Stimulated activated naive B cell treated with anti-CD40 and anti-IgM and Interleukin-4, amounts not matched to agents 10 μg/mL and 1 μg/mL and 100 μg/mL, for 72 hours (primary cell): ENCODE results near the gene SAFB2.

Source experiments
- ATAC-seq, 2 donors: fragments of 150-1000 bp; cut with Tn5 transposase; replicated peaks; 2 replicates each; pipeline ENCODE4 v1.10.0; 2021; ENCODE audit warnings: moderate library complexity in 1 of 2
- DNase-seq: peaks from one replicate; pipeline ENCODE4 v3.0.0; 2021
- H3K27ac Mint-ChIP-seq: one replicate; pipeline ENCODE4 v1.8.0; 2022; ENCODE audit warnings: mild to moderate bottlenecking, mixed read lengths
- H3K27me3 Mint-ChIP-seq, 2 donors: one replicate each; pipeline ENCODE4 v1.8.0; 2022; ENCODE audit warnings: mixed read lengths in 2 of 2
- H3K36me3 Mint-ChIP-seq, 2 donors: one replicate each; pipeline ENCODE4 v1.8.0; 2022; ENCODE audit warnings: mixed read lengths in 2 of 2, mild to moderate bottlenecking in 1 of 2
- H3K4me1 Mint-ChIP-seq, 2 donors: one replicate each; pipeline ENCODE4 v1.8.0; 2022; ENCODE audit warnings: mixed read lengths in 2 of 2, mild to moderate bottlenecking in 1 of 2
- H3K4me3 Mint-ChIP-seq, 2 donors: one replicate each; pipeline ENCODE4 v1.8.0; 2022; ENCODE audit warnings: mild to moderate bottlenecking in 2 of 2, mixed read lengths in 2 of 2, moderate library complexity in 1 of 2
- H3K9me3 Mint-ChIP-seq, 2 donors: one replicate each; pipeline ENCODE4 v1.8.0; 2022; ENCODE audit warnings: mixed read lengths in 2 of 2, mild to moderate bottlenecking in 1 of 2

Gene SAFB2

GRCh38 chr19:5622465-5623396 lies at the start of gene SAFB2, which contains the start of gene SAFB:
TSS of gene SAFB2 (minus strand) at chr19:5622776. CDS start at chr19:5622715, 61 bp downstream.
TSS of gene SAFB (plus strand) at chr19:5623083. CDS start at chr19:5623206, 123 bp downstream.
- DNase-seq (peak; percentile 100), ATAC-seq (peak; percentile 84 to 90)
- Mint-ChIP-seq H3K9me3 (no peaks in the 10 kb centered on the region), H3K36me3 (peaks cover 51 to 64% of the 10 kb centered on the region in 2 donors), H3K4me1 (peaks cover 38 to 77% of the 10 kb centered on the region in 2 donors), H3K27me3 (no peaks in the 10 kb centered on the region), H3K4me3 (peak within 1 kb of the TSS; percentile 100), H3K27ac (peak within 1 kb of the TSS; percentile 100)

GRCh38 chr19:5671600-5671999 lies 49.0 kb upstream of the SAFB2 start:
- Mint-ChIP-seq H3K4me1 (peaks cover 4 to 10% of the 10 kb centered on the region in 2 donors), H3K27ac (peak overlapping the region; percentile 57), H3K9me3 (peaks cover 0 to 2% of the 10 kb centered on the region in 2 donors), H3K36me3 (peaks cover 45 to 65% of the 10 kb centered on the region in 2 donors), H3K4me3 (no peak overlapping the region), H3K27me3 (no peaks in the 10 kb centered on the region)
- DNase-seq (no peak), ATAC-seq (no peak)

DNA sequence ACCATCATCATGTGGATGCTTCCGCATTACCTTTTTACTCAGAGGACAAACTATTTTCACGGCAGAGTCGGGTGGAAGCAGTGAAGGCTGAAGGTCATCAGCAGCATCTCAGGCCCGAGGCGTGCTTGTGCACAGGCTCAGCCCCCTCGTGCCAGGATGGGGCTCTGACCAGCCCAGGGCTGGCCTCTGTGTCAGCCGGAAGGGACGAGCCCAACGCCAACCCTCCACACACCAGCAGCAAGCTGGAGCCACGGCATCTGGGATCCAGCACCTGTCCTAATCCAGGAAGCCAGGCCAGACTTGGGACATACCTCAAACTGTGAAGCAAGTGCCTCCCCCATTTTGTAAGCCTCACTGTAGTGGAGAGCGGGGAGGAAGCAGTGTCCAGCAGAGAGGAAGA lies 46.6 kb upstream of the SAFB2 start:
- DNase-seq (no peak), ATAC-seq (no peak)
- H3K27ac Mint-ChIP-seq, result peak overlapping the region; percentile 67
- H3K27me3 Mint-ChIP-seq, result no peaks in the 10 kb centered on the region
- H3K4me1 Mint-ChIP-seq, result peaks cover 6 to 9% of the 10 kb centered on the region in 2 donors
- H3K4me3 Mint-ChIP-seq, result no peak overlapping the region
- H3K9me3 Mint-ChIP-seq, result peaks cover 0 to 2% of the 10 kb centered on the region in 2 donors
- peaks cover 51 to 76% of the 10 kb centered on the region in 2 donors for H3K36me3 Mint-ChIP-seq

DNA sequence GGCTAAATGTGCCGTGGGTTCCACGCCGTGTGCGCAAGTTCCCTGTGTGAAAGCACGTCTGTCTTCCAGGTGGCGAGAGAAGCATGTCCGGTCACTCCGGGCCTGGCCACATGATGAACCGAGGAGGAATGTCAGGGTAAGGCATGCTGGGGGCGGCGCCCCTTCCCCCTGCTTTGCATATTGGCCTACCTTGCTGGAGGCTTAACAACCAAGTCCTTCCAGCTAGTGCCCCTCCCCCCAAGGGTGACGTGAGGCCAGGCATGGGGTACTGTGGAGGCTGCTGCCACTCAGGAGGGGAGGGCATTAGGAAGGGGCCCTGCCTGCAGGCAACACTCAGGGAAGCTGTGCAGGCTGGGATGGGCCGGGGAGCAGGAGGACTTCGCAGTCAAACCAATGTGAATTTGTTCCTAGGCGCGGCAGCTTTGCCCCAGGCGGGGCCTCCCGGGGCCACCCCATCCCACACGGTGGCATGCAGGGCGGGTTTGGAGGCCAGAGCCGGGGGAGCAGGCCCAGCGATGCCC lies 45.2 kb upstream of the SAFB2 start:
- Mint-ChIP-seq H3K27ac (peak overlapping the region; percentile 52), H3K4me1 (peaks cover 4 to 9% of the 10 kb centered on the region in 2 donors), H3K4me3 (no peak overlapping the region), H3K27me3 (no peaks in the 10 kb centered on the region), H3K9me3 (no peaks in the 10 kb centered on the region), H3K36me3 (peaks cover 41 to 68% of the 10 kb centered on the region in 2 donors)
- DNase-seq (no peak), ATAC-seq (no peak)

DNA sequence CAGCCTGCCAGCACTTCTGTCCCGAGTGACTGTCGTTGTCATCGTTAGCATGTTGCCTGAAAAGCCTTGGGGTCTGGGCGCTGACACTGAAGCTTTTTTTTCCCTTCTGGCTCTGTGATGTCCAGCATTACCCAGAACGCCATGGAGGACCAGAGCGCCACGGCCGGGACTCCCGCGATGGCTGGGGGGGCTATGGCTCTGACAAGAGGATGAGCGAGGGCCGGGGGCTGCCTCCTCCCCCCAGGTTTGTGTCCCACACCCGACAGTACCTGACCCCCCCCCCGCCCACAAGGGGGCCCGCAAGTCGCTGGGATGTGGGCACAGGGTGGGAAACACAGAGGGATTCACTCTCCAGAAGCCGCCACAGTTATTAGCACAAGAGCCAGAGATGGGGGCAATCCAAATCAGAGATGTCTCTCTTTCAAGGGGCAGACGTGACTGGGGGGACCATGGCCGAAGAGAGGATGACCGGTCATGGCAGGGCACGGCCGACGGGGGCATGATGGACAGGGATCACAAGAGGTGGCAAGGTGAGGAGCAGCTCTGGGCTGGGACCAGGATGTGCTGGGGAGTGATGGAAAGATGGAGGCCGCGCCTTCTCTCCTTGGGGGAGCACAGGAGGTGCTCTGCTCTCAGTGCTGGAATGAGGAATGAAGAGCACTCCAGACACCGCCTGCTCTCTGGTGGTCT lies 44.5 kb upstream of the SAFB2 start:
- Mint-ChIP-seq H3K4me1 (peaks cover 0 to 6% of the 10 kb centered on the region in 2 donors), H3K27ac (peak overlapping the region; percentile 65), H3K4me3 (no peak overlapping the region), H3K27me3 (no peaks in the 10 kb centered on the region), H3K36me3 (peaks cover 37 to 65% of the 10 kb centered on the region in 2 donors), H3K9me3 (no peaks in the 10 kb centered on the region)
- ATAC-seq (no peak), DNase-seq (no peak)

DNA sequence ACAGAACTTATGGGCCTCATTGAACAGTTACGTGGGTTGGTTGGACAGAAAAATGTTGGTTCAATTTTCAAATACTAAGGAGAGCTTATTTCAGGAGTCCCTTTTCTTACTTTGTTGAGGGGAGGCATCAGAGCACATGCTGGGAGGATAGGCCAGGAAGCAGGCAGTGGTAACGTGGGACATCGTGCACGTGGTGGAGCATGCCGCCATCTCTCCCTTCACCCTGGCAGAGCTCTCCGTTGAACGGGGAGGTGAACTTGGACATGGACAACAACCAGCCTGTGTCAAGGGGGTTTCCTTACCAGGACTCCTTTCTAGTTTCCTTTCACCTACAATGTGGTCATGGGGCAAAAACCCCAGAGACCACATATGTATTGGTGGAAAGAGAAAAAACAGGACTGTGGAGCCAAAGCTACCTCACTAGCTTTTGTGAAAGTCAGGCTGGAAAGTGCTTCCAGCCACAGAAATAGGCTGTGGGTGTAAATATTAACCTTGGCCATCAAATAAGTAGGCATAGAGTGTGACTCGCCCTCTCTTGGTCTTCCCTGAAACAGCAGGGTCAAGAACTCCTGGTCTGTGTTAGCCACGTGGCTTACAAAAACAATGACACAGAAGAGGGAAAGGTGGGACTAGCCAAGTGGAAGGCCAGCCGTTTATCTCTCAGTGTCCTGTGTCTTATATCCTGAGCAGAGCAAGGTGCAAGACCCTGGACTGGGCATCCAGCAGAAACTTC lies 43.4 kb upstream of the SAFB2 start:
- no peaks in the 10 kb centered on the region for H3K9me3 Mint-ChIP-seq
- H3K36me3 Mint-ChIP-seq, result peaks cover 45 to 61% of the 10 kb centered on the region in 2 donors
- H3K27ac Mint-ChIP-seq, result peak overlapping the region; percentile 86
- H3K27me3 Mint-ChIP-seq, result no peaks in the 10 kb centered on the region
- no peak for DNase-seq
- H3K4me3 Mint-ChIP-seq, result no peak overlapping the region
- ATAC-seq, result peak; percentile 64 to 75
- H3K4me1 Mint-ChIP-seq, result peaks cover 0 to 6% of the 10 kb centered on the region in 2 donors

- Mint-ChIP-seq H3K36me3 (peaks cover 40 to 58% of the 10 kb centered on the region in 2 donors), H3K9me3 (no peaks in the 10 kb centered on the region)
These were observed 41.9 kb upstream of the SAFB2 start for GRCh38 chr19:5664515-5664914.

DNA sequence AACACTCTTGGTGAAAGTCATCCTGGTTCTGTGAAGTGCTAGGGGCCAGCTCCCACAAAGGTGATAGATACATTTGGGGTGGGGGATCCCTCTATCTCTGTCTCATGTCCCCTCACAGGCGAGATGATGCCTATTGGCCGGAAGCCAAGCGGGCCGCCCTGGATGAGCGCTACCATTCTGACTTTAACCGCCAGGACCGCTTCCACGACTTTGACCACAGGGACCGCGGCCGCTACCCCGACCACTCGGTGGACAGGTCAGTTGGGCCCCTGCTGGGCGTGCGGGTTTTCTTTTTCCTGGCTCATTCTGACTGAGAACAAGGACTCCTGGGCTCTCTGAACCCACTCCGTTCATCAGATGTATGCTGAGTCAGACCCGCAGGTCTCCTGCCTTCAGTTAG lies 41.3 kb upstream of the SAFB2 start:
- DNase-seq (no peak), ATAC-seq (no peak)
- no peak overlapping the region for H3K27ac Mint-ChIP-seq
- H3K4me1 Mint-ChIP-seq, result peaks cover 0 to 6% of the 10 kb centered on the region in 2 donors
- H3K36me3 Mint-ChIP-seq, result peaks cover 35 to 52% of the 10 kb centered on the region in 2 donors
- no peak overlapping the region for H3K4me3 Mint-ChIP-seq
- H3K27me3 Mint-ChIP-seq, result no peaks in the 10 kb centered on the region
- H3K9me3 Mint-ChIP-seq, result no peaks in the 10 kb centered on the region

More at GRCh38 chr19:5664515-5664914, 41.9 kb upstream of the SAFB2 start:
- Mint-ChIP-seq H3K27ac (no peak overlapping the region), H3K27me3 (no peaks in the 10 kb centered on the region), H3K4me1 (peaks cover 0 to 6% of the 10 kb centered on the region in 2 donors), H3K4me3 (no peak overlapping the region)
- DNase-seq (no peak), ATAC-seq (no peak)

DNA sequence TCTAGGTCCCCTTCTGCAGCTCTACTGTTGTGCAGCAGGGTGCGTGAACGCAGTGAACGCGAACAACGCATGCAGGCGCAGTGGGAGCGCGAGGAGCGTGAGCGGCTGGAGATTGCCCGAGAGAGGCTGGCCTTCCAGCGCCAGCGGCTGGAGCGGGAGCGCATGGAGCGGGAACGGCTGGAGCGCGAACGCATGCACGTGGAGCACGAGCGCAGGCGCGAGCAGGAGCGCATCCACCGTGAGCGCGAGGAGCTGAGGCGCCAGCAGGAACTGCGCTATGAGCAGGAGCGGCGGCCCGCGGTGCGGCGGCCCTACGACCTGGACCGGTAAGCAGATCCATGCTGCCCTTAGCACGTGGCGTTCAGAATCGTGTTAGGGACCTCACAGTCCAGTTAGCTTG lies 38.9 kb upstream of the SAFB2 start:
- ATAC-seq (no peak), DNase-seq (no peak)
- Mint-ChIP-seq H3K27ac (peak overlapping the region; percentile 65), H3K36me3 (peaks cover 32 to 47% of the 10 kb centered on the region in 2 donors), H3K4me1 (peaks cover 0 to 6% of the 10 kb centered on the region in 2 donors), H3K4me3 (no peak overlapping the region), H3K27me3 (no peaks in the 10 kb centered on the region), H3K9me3 (no peaks in the 10 kb centered on the region)

DNA sequence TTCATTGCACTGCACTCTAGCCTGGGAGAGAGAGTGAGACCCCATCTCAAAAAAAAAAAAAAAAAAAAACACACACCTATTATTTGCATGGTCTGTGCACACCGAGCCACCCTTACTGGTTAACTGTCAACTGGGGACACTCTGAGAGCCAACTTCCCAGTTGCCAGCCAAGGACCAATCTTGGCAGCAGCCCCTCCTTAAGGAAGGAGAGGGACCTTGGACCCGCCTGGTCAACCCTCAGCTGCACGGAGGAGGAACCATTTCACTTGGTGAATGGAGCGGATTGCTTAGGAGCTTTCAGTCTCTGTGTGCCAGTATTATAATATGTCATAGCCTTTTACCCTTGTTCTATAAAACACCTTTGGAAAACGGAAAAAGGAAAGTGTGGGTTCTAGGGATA lies 32.8 kb upstream of the SAFB2 start:
- Mint-ChIP-seq H3K27ac (peak overlapping the region; percentile 20), H3K4me1 (no peaks in the 10 kb centered on the region), H3K27me3 (no peaks in the 10 kb centered on the region), H3K9me3 (no peaks in the 10 kb centered on the region), H3K36me3 (peaks cover 54 to 55% of the 10 kb centered on the region in 2 donors), H3K4me3 (no peak overlapping the region)
- ATAC-seq (no peak), DNase-seq (no peak)

GRCh38 chr19:5654931-5655330 lies 32.4 kb upstream of the SAFB2 start:
- no peak for DNase-seq
- H3K4me1 Mint-ChIP-seq, result no peaks in the 10 kb centered on the region
- H3K9me3 Mint-ChIP-seq, result no peaks in the 10 kb centered on the region

DNA sequence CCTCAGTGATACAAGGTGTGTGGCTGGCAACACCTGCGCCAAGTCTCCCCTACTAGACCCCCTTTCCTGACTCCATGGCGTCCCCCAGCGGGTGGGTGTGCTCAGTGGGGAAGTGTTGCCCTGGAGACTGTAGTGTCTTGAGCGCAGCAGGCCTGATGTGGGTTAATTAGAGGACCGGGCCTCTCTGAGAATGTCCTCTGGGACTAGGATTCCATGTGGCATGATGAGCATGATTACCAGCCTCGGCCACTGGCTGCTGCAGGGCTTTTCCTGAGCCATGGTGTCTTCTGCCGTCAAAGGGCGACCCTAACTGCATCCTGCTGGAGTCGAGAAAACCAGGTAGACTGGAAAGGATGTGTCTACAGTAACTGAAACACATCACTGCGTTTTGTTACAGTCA lies 29.7 kb upstream of the SAFB2 start:
- ATAC-seq, result no peak
- DNase-seq, result no peak
- Mint-ChIP-seq H3K9me3 (no peaks in the 10 kb centered on the region), H3K27ac (peak overlapping the region; percentile 67), H3K4me1 (peaks cover 0 to under 1% of the 10 kb centered on the region in 2 donors), H3K36me3 (peaks cover 58 to 61% of the 10 kb centered on the region in 2 donors), H3K27me3 (no peaks in the 10 kb centered on the region), H3K4me3 (no peak overlapping the region)

More at GRCh38 chr19:5654931-5655330, 32.4 kb upstream of the SAFB2 start:
- peak overlapping the region; percentile 73 for H3K27ac Mint-ChIP-seq
- H3K27me3 Mint-ChIP-seq, result no peaks in the 10 kb centered on the region
- H3K4me3 Mint-ChIP-seq, result no peak overlapping the region
- peaks cover 58% of the 10 kb centered on the region in 2 donors for H3K36me3 Mint-ChIP-seq
- ATAC-seq, result no peak

DNA sequence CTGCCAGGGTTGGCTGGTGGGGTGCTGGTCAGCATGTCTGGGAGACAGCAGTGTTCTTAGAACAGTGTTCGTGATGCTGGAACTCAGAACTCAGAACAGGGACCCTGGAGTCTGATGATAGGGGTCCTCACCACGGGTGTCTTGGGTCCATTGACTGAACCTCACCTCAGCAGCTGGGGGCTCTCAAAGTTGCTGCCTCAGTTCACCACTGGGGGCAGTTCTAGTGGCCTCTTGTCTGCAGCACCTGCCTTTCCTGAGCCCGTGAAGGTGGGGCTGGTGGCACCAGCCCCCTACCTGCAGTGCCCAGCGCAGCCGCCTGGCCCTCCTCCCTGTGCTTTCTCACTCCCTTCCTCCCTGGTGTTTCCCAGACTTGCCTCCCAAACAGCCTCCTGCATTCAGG lies 28.8 kb upstream of the SAFB2 start:
- Mint-ChIP-seq H3K27ac (peak overlapping the region; percentile 42), H3K4me3 (no peak overlapping the region), H3K36me3 (peaks cover 63 to 66% of the 10 kb centered on the region in 2 donors), H3K27me3 (no peaks in the 10 kb centered on the region), H3K4me1 (peaks cover 8 to 10% of the 10 kb centered on the region in 2 donors), H3K9me3 (no peaks in the 10 kb centered on the region)
- ATAC-seq, result no peak
- DNase-seq, result no peak

DNA sequence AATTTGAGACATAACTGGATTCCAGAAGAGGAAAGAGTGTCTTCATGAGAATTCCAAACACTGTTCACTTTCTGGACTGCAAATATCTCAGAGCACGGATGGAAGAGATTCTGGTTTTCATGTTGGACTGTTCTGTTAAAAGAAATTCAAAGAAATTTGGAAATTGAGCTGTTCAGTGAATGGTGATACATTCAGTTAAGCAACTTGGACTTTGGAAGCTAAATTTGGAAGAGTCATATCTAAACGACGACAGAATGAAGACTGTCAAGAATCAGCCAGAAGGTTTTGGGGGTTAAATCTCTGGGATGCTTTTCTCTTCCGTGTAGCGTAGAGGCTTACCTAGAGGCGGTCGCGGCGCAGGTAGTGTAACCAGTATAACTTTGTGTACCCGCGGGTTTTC lies 25.9 kb upstream of the SAFB2 start:
- H3K4me3 Mint-ChIP-seq, result no peak overlapping the region
- DNase-seq, result no peak
- no peak for ATAC-seq
- no peak overlapping the region for H3K27ac Mint-ChIP-seq
- peaks cover 63 to 72% of the 10 kb centered on the region in 2 donors for H3K36me3 Mint-ChIP-seq
- no peaks in the 10 kb centered on the region for H3K9me3 Mint-ChIP-seq
- no peaks in the 10 kb centered on the region for H3K27me3 Mint-ChIP-seq
- peaks cover 18 to 35% of the 10 kb centered on the region in 2 donors for H3K4me1 Mint-ChIP-seq
